HG03064 (cell line): ENCODE data around the gene SLC16A12.
A peak's percentile ranks its signal among the peaks of the same experiment; 100 is the strongest.
"Not testable (repeated sequence)": the region's sequence is repeated elsewhere in the genome, so short reads cannot be mapped to it uniquely, and the experiment has no call there.

Experiments
- ATAC-seq: cut with Tn5 transposase; IDR thresholded peaks from one replicate; pipeline ENCODE4 v1.9.1; 2021; ENCODE audit warnings: low read depth; ENCODE audit not compliant: unreplicated experiment

SLC16A12 gene

DNA sequence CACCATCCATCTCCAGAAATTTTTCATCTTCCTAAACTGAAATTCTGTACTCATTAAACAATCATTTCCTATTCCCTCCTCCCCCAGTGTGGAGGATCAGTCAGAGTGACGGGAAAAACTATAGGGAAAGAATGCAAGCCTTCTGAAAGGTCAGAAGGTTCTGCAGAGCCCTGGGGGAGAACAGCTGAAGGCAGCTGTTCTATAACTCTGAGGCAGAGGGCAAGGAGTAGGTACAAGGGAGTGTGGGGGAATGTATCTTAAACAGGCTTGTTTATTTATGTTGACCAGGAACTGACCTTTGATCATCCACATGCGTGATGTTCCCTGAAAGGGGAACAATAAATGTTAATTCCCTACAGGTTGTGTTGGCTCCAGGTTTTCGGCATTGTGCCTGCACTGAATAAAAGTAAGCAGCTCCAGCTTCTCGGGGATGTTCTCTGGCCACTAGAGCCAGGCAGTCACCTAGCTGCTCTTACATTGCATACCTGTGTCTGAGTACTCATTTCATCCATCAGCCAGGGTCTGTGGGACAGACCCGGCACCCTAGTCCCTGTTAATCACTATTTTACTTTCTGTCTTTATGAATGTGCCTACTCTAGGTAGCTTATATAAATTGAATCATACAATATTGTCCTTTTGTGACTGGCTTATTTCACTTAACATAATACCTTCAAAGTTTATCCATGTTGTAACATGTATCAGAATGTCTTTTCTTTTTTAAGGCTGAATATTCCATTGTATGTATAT lies 137.2 kb downstream of the SLC16A12 start:
- ATAC-seq: no peak

DNA sequence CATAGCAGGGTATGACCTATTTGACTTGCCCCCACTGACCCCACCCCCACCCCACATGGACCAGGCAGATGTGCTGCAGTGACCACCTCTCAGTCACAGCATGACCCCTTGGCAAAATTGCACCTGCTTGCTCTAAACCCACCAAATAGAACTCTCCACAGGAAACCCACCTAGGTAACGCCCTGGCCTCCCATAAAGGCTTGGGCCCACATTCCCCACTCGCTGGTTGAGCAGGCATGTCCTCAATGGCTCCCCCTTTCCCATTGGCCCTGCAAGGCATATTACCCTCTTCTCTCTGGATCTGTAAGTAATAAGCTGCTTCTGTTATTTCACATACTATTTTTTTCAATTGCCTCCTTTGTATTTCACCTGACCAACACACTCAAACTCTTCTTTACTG lies 140.3 kb downstream of the SLC16A12 start:
- no peak for ATAC-seq

DNA sequence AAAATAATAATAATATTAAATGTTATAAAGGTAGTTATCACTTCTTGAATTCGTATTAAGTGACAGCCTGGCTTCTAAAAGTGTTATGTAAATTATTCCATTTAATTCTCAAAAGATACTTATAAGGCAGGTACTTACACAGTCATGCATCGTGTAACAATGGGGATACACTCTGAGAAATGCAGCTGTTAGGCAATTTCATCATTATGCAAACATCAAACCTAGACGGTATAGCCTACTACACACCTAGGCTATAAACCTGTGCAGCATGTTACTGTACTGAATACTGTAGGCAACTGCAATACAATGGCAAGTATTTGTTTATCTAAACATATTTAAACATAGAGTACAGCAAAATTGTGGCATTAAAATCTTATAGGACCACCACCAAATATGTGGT lies 141.5 kb downstream of the SLC16A12 start:
- ATAC-seq: no peak

DNA sequence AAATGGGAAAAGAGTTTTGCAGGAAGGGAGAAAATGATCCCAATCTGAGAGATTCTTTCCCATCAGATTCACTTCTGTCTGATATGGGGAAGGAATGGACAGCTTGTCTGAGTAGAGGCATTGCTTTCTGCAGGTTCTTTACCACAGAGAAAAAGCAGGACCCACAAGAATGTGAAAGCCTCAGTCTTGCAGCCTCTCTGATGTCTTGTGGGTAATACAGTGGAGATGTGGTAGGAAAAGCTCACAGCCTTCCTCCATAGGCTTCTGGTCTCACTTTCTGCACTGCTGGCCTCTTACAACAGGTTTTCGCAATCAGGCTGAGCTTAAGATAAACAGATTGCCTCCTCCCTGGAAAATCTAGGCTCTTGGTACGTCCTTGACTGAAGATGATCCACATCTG lies 142.4 kb downstream of the SLC16A12 start:
- ATAC-seq: no peak

DNA sequence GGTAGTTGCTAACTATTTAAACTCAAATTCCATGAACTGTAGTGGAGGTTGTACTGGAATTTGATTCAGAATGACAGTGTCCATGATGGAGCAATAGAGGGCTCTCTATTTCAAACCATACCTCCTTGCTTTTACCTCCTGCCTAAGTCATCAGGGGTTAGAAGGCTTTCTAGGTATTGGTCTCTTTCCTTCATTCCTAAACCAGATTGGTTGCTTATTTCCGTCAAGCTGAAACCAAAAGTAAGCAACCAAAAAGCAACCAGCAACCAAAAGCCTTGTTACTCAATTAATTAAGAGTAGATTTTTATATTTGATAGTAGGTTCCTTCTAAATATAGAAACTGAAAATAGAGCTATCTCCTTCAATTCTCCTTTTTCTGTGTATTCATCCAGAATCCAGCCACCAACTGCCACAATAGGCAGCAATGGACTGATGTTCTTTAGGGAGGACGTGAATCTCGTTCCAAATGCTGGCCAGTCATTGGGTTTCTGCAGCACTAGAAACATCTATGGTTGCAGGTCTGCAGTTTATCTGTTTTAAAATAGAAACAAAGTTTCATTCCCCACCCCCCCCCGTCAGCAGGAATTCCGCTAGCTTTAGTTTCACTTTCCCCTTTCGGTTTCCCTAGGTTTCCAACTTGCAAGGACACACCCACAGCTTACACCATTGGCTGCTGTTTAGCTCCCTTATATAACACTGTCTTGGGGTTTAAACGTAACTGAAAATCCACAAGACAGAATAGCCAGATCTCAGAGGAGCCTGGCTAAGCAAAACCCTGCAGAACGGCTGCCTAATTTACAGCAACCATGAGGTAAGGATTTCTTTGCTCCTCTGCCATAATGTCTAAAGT lies 143.3 kb downstream of the SLC16A12 start, which contains the start of gene IFIT1:
TSS of gene IFIT1 (plus strand) at position 717 of the 850 bp plus-strand sequence. CDS start at position 807, 90 bp downstream.
- peak; percentile 76 for ATAC-seq

DNA sequence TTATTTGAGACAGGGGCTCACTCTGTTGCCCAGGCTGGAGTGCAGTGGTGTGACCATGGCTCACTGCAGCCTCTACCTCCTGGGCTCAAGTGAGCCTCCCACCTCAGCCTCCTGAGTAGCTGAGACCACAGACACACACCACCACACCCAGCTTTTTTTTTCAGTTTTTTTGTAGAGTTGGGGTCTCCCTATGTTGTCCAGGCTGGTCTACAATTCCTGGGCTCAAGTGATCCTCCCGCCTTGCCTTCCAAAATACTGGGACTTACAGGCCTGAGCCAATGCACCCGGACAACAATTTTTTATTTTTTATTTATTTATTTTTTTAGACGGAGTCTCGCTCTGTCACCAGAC lies 144.2 kb downstream of the SLC16A12 start:
- not testable (repeated sequence) for ATAC-seq

DNA sequence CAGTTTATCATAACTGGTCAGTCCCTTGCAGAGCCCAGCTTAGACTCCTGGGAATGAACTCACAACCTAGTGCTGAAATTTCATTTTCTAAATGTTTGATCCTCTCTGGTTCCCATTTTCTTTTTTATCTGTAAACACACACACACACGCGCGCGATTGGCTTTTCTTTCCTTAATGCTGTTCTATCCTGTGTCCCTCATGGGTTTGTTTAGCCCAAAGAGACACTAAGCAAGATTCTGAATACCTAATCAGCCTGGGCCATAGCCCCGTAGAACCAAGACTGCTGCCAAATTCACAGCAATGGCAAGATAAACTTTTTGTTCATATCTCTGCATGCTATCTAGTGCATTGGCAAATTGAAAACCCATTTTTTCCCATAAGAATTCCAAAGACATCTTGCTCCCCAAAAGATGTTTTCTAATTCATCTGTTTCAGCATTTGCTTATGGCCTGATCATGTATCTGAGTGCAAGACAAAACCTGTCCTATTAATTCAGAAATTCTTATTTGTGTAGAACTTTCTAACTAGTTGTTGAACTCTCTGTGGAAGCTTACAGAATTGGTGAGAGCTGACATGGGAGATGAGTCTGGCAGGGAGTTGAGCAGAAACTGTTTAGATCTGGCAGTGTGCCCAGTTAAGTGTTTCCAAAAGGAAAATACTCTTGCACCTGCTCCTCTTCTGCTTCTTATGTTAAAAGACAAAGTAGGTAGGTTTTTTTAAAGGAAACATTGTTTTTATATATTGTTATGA lies 144.7 kb downstream of the SLC16A12 start:
- no peak for ATAC-seq

DNA sequence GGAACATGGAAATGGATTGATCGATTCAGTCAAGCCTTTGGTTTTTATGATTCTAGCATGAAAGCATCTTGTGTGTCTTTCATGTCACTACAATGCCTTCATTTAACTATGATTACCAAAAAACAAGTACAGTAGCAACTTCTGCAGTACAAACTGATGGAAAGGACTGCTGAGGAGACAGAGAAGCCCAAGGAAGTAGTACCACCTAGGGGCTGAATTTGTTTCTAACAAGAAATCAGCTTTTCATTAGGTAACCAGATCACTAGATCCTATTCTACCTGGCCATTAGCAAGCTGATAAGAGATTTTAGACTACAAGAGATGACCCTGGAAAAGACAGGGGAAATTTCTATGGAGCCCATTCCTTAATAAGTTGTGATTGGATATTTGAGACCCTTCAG lies 146.1 kb downstream of the SLC16A12 start:
- no peak for ATAC-seq

DNA sequence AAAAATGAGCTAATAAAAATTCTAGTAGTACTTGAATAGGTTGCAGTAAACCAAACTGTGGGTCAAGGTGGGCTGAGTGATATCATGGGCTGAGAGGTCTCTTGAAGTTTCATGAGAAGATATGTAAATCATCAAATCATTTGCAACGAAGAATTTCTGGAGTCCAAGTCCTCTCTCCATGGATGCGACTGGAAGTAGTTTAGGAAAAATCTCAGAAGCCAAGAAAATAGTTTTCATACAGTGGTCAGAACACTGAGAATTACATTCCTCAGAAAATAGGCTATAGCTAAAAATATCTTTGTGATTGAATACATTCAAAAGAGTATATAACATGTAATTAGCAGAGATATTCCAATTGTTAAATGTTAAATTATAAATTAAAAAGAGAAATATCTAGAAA lies 146.6 kb downstream of the SLC16A12 start:
- ATAC-seq: no peak

DNA sequence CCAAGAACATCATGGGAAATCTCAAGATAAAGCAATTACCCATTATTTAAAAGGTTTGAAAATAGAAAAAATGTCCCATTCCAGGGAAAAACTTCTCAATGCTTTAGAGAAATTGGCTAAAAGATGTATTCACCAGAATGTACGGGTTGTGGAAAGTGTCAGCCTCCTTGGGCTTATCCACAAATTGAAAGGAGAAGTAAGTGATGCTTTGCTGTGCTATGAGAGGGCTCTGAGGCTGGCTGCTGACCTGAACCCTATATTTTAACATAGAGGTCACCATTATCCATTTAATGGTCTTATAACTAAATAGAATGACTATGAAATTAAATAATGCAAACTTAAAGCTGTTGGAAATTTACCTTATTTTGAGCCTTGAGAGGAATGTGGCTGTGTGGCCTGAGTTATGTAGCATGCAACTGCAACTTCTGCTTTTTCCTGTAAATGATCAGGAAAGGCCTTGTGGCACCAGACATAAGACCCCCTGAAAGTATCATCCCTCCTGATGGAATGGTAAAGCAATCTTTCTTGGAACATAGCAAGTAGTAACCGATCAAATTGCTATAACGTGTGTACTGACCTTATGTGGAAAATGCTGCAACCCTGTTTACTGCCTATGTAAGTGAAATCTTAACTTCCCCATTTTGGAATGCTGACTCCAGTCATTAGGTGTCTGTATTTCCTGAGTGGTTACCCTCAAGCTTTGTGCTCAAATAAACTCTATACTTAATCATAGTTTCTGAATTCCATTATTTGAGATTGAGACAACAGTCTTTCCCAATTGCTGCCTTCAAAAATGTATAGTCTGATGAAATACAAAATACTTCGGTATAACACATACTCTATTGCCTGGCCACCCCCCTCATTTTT lies 150.7 kb downstream of the SLC16A12 start:
- no peak for ATAC-seq

DNA sequence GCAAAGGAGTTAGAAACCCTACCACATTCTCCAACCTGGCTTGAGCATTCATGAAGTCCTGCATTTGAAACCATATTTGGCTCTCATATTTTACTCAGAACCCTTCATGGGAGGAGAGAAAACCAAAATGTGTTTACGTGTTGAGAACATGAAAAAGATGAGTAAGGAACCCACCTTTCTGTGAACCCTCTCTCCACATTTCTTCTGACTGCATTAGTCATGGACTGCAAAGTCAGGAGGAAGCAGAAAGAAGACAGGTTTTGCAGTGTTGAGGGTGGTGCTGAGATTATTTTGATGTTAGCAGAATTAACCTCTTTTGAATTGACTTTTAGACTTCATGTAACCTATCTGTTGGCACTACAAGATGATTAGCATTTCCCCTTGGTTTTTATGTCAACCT lies 152.6 kb downstream of the SLC16A12 start:
- no peak for ATAC-seq
